GM12874 (cell line): ENCODE measurements around the gene GUCY2F.

Source experiments
- CTCF ChIP-seq: IDR thresholded peaks from 2 replicates; pipeline ENCODE4 v1.5.1; 2011; ENCODE audit warnings: low read depth, mild to moderate bottlenecking, control low read depth, low read length, moderate library complexity; ENCODE audit not compliant: insufficient read depth

GUCY2F gene

GRCh38 chrX:109392895-109393294 is 89.0 kb downstream of the GUCY2F start:
- TF ChIP-seq CTCF = no peak

GRCh38 chrX:109390556-109390955 is 91.3 kb downstream of the GUCY2F start:
- no peak for TF ChIP-seq CTCF

- no peak for TF ChIP-seq CTCF
Measured at GRCh38 chrX:109389917-109390316, 92.0 kb downstream of the GUCY2F start.

GRCh38 chrX:109384699-109385098 is 97.2 kb downstream of the GUCY2F start:
- TF ChIP-seq CTCF = peak; percentile 21; the same call in 1 of the 2 replicates

- no peak for TF ChIP-seq CTCF
Measured at GRCh38 chrX:109382332-109382731, 99.6 kb downstream of the GUCY2F start.

- no peak for TF ChIP-seq CTCF
Measured at GRCh38 chrX:109378281-109378680, 103.6 kb downstream of the GUCY2F start.

- TF ChIP-seq CTCF = no peak
Measured at GRCh38 chrX:109374262-109374960, 107.5 kb downstream of the GUCY2F start.

- no peak for TF ChIP-seq CTCF
Measured at GRCh38 chrX:109373468-109373867, 108.4 kb downstream of the GUCY2F start.
